ENCODE data around the gene CHURC1.

DNA sequence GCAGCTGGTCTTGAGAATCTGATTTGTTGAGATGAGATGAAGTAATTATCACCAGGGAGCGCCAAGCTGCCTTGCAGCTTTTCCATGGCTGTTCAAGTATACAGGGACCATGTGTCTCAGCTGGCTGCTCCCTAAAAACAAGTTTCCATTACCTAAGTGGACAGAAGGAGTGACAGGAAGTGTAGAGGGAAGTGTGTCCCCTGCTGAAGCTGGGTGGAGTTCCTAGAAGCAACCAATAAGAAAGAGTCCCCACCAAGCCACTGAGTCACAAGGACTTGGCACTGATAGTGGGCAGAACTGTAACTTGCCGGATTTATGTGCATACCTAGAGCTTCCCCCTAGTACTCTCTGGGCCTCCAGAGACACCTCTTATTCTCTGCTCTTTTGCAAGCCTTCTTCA is 29.8 kb downstream of the CHURC1 start:
- TF ChIP-seq POLR2A (IDR thresholded peaks at IDR 0.05): no peak
- TF ChIP-seq, protein P1, sequence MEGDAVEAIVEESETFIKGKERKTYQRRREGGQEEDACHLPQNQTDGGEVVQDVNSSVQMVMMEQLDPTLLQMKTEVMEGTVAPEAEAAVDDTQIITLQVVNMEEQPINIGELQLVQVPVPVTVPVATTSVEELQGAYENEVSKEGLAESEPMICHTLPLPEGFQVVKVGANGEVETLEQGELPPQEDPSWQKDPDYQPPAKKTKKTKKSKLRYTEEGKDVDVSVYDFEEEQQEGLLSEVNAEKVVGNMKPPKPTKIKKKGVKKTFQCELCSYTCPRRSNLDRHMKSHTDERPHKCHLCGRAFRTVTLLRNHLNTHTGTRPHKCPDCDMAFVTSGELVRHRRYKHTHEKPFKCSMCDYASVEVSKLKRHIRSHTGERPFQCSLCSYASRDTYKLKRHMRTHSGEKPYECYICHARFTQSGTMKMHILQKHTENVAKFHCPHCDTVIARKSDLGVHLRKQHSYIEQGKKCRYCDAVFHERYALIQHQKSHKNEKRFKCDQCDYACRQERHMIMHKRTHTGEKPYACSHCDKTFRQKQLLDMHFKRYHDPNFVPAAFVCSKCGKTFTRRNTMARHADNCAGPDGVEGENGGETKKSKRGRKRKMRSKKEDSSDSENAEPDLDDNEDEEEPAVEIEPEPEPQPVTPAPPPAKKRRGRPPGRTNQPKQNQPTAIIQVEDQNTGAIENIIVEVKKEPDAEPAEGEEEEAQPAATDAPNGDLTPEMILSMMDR (IDR thresholded peaks at IDR 0.05): no peak
